Astrocyte of the cerebellum (primary cell): ENCODE measurements around the gene ADAM22.

Experiments
- DNase-seq: peaks from one replicate; pipeline ENCODE4 v3.0.0-alpha.2; 2011; ENCODE audit warnings: low read depth
- H3K4me3 ChIP-seq: 2 replicates; pipeline ENCODE4 v1.5.1; 2011; ENCODE audit warnings: mild to moderate bottlenecking, low read depth, low read length, moderate library complexity
- in situ Hi-C: cut with HindIII; loops from 2 replicates; pipeline ENCODE4 v1.10.0; 2017; ENCODE audit warnings: low sequenced_read_pairs
- TF ChIP-seq, protein P1 (sequence below): IDR thresholded peaks from 2 replicates; pipeline ENCODE4 v1.5.1; 2012; ENCODE audit warnings: low read length, low read depth, moderate library complexity, mild to moderate bottlenecking; ENCODE audit errors: missing control alignments

The ADAM22 gene

DNA sequence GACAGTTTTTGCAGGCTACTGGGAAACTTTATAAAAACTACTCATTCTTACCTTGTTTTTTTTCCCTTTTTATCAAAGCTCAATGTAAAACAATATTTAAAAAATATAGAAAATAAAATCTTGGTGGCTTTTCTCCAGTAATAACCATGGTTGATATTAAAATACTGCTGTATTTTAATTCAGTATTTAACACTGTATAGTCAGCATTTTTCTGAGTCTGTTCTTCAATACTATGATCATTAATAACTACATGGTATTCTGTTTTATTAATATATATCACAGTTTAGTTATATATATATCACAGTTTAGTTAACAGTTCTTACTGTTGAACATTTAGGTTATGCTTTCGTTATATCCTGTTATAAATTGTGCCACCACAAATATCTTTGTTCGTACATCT lies 207.4 kb downstream of the ADAM22 start:
- TF ChIP-seq, protein P1, sequence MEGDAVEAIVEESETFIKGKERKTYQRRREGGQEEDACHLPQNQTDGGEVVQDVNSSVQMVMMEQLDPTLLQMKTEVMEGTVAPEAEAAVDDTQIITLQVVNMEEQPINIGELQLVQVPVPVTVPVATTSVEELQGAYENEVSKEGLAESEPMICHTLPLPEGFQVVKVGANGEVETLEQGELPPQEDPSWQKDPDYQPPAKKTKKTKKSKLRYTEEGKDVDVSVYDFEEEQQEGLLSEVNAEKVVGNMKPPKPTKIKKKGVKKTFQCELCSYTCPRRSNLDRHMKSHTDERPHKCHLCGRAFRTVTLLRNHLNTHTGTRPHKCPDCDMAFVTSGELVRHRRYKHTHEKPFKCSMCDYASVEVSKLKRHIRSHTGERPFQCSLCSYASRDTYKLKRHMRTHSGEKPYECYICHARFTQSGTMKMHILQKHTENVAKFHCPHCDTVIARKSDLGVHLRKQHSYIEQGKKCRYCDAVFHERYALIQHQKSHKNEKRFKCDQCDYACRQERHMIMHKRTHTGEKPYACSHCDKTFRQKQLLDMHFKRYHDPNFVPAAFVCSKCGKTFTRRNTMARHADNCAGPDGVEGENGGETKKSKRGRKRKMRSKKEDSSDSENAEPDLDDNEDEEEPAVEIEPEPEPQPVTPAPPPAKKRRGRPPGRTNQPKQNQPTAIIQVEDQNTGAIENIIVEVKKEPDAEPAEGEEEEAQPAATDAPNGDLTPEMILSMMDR = no peak
- no peak overlapping the region for H3K4me3 ChIP-seq
- in situ Hi-C loops = no loop called here
- no peak for DNase-seq

DNA sequence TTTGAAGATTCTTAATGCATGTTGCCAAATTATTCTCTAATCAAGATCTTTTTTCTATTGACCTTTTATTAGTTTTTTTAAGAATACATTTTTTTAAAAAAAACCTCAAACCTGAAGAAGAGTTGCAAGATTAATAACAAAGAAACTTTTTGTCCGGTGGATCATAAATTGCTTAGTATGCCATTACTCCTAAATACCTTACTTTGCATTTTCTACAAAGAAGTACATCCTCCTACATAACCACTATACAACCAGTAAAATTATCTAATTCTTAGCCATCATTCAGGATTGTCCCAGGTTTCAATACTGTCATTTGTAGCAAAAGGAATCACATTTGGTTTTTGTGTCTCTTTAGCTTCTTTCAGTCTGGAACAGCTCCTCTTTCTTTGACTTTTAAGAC lies 207.9 kb downstream of the ADAM22 start:
- TF ChIP-seq, protein P1 = no peak
- no peak for DNase-seq
- in situ Hi-C loops = no loop called here
- H3K4me3 ChIP-seq = no peak overlapping the region

DNA sequence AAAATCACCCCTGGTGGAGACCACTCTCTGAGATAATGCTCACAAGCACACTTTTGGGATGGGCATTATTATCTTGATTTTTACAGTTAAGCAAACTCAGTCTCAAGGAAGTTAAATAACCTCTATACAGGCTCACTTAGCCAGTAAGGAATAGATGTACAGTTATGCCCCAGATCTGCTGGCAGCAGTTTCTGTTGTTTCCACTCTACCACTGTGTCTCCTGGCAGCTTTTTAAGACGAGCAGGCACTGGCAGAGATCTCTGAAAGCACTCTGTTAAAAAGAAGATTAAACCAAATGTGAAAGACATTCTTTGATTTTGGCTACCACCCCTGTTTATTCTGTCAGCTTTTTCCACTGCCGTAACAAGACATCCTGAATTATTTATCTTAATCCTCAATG lies 212.6 kb downstream of the ADAM22 start:
- TF ChIP-seq, protein P1 = no peak
- H3K4me3 ChIP-seq = no peak overlapping the region
- no peak for DNase-seq
- in situ Hi-C loops = no loop called here

DNA sequence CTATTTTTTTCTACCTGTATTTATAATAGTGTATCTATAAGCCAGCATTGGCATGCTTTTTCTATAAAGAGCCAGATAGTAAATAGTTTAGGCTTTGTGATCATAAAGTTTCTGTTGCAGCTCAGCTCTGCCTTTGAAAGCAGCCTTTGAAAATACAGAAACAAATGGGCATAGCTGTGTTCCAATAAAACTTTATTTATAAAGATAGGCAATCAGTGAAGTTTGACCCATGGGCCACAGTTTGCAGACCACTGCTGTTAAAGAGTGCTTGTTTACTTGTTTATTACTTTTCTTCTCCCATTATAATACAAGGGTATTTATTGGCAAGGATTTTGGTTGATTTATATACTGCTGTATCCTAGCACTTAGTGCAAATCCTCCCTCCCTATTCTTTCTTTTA lies 213.3 kb downstream of the ADAM22 start:
- no peak overlapping the region for H3K4me3 ChIP-seq
- DNase-seq = no peak
- in situ Hi-C loops = no loop called here
- TF ChIP-seq, protein P1 = no peak

DNA sequence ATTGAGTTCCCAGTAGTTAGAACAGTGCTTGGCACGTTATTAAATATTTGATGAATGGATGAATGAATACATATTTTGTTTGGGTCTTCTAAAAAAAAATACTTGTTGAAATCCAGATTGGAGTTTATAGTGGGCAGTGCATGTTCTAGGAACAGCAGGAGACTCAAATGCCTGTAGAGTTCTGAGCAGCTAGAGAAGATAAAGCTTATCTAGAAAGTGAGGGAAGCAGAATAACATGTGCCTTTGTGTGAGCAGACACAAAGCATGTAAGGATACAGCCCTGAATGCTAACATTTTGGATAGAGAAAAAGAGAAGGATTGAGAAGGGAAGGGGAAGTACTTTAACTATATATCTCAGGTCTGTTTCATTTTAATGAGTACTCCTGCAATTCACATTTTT lies 213.9 kb downstream of the ADAM22 start:
- DNase-seq = no peak
- H3K4me3 ChIP-seq = no peak overlapping the region
- in situ Hi-C loops = no loop called here
- TF ChIP-seq, protein P1 = no peak

DNA sequence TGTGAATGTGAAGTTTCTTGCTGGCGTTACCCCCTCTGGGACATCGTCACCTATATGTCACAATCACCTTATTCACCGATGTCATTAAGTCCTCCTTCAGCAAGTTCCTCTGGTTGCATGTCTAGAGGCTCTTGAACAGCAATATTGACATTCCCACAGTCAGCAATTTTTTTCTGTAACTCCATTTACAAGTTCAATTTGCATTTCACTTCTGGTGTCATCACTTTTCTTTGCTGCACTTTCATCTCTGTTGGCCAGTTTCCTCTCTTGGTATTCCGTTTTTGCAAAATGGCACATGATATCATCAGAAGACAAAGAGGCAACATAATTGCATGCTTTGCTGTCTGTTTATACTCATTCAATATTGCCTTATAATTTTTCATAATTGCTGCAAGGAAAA lies 216.0 kb downstream of the ADAM22 start:
- in situ Hi-C loops = no loop called here
- DNase-seq = no peak
- no peak overlapping the region for H3K4me3 ChIP-seq
- TF ChIP-seq, protein P1 = no peak
